IMR-90 (cell line): ENCODE results near the gene PCSK5. TPM values are rescaled to one million over a fixed set of nuclear protein-coding genes. Genes with fewer than 3 reads are reported as not detected.

Experiments
- ATAC-seq: fragments of 200-7000 bp; cut with Tn5 transposase; 2 replicates; pipeline ENCODE4 v1.9.1; 2020; ENCODE audit warnings: low read depth, mild to moderate bottlenecking, moderate library complexity
- BruUV-seq: library from RNA; stranded (reverse); fragments of 400-500 nt; replicated peaks from 2 replicates; lab custom pipeline; 2021; lab: Mats Ljungman, UMichigan
- CTCF ChIA-PET: fragments of 300-600 bp; formaldehyde crosslinking; extraction: SDS; loops from one replicate; lab custom pipeline; 2021; ENCODE audit warnings: antibody characterized with exemption; lab: Yijun Ruan, JAX
- POLR2A ChIA-PET: fragments of 300-600 bp; sonication (Branson Sonifier 250); formaldehyde crosslinking; loops from one replicate; lab custom pipeline; 2022; ENCODE audit warnings: antibody characterized with exemption; ENCODE audit not compliant: unreplicated experiment; lab: Charles Lee
- DNase-seq: peaks from one replicate; pipeline ENCODE4 v3.0.0; 2013
- H2AFZ ChIP-seq: replicated peaks from 2 replicates; pipeline ENCODE3; 2013; ENCODE audit warnings: low read length, mild to moderate bottlenecking; ENCODE audit not compliant: poor library complexity
- H2AK5ac ChIP-seq: 2 replicates; pipeline ENCODE4 v1.6.1; 2013; ENCODE audit warnings: low read depth, low read length, inconsistent platforms
- H2AK9ac ChIP-seq: replicated peaks from 2 replicates; pipeline ENCODE3; 2013; ENCODE audit warnings: mild to moderate bottlenecking, low read depth, low read length, moderate library complexity; ENCODE audit not compliant: poor library complexity
- H2BK120ac ChIP-seq: 2 replicates; pipeline ENCODE4 v1.6.1; 2013; ENCODE audit warnings: low read depth, low read length, inconsistent platforms
- H2BK15ac ChIP-seq: 3 replicates; pipeline ENCODE4 v1.6.1; 2013; ENCODE audit warnings: low read depth, low read length, inconsistent platforms
- H2BK20ac ChIP-seq: 2 replicates; pipeline ENCODE4 v1.6.1; 2013; ENCODE audit warnings: low read depth, mild to moderate bottlenecking, inconsistent platforms, low read length, moderate library complexity
- H2BK5ac ChIP-seq: 2 replicates; pipeline ENCODE4 v1.6.1; 2013; ENCODE audit warnings: mild to moderate bottlenecking, low read depth, low read length, inconsistent platforms; ENCODE audit not compliant: poor library complexity, severe bottlenecking
- H3K14ac ChIP-seq: replicated peaks from 2 replicates; pipeline ENCODE4 v1.6.1; 2013; ENCODE audit warnings: low read depth, low read length, inconsistent platforms
- H3K18ac ChIP-seq: 2 replicates; pipeline ENCODE4 v1.6.1; 2013; ENCODE audit warnings: low read depth, low read length, control low read depth
- H3K23ac ChIP-seq: 2 replicates; pipeline ENCODE4 v1.6.1; 2013; ENCODE audit warnings: low read depth, low read length, inconsistent platforms
- H3K27ac ChIP-seq: 2 replicates; pipeline ENCODE4 v1.5.1; 2013; ENCODE audit warnings: mild to moderate bottlenecking, control low read depth, low read length; ENCODE audit not compliant: insufficient read depth
- H3K27me3 ChIP-seq: 2 replicates; pipeline ENCODE4 v1.6.1; 2013; ENCODE audit warnings: low read length; ENCODE audit not compliant: control insufficient read depth, insufficient read depth
- H3K36me3 ChIP-seq: 2 replicates; pipeline ENCODE4 v1.6.1; 2013; ENCODE audit warnings: low read length, mixed read lengths; ENCODE audit not compliant: control insufficient read depth, insufficient read depth
- H3K4ac ChIP-seq: 2 replicates; pipeline ENCODE4 v1.6.1; 2013; ENCODE audit warnings: low read depth, low read length, inconsistent platforms
- H3K4me1 ChIP-seq: 2 replicates; pipeline ENCODE4 v1.6.1; 2013; ENCODE audit warnings: low read length, mixed read lengths; ENCODE audit not compliant: control insufficient read depth, insufficient read depth
- H3K4me2 ChIP-seq: 2 replicates; pipeline ENCODE4 v1.6.1; 2013; ENCODE audit warnings: low read depth, mild to moderate bottlenecking, control low read depth, low read length, moderate library complexity
- H3K4me3 ChIP-seq: 2 replicates; pipeline ENCODE4 v1.5.1; 2013; ENCODE audit warnings: low read depth, mild to moderate bottlenecking, control low read depth, low read length, moderate library complexity; ENCODE audit not compliant: insufficient read depth
- H3K56ac ChIP-seq: 2 replicates; pipeline ENCODE4 v1.6.1; 2013; ENCODE audit warnings: low read length, inconsistent platforms; ENCODE audit not compliant: insufficient read depth; ENCODE audit errors: extremely low read depth
- H3K79me1 ChIP-seq, 2 experiments: 2 replicates each; pipeline ENCODE4 v1.6.1; 2013; ENCODE audit warnings: low read length in 2 of 2, inconsistent platforms in 1 of 2, low read depth in 1 of 2
- H3K9ac ChIP-seq: 2 replicates; pipeline ENCODE4 v1.6.1; 2013; ENCODE audit warnings: low read depth, low read length, control low read depth
- H3K9me1 ChIP-seq: 2 replicates; pipeline ENCODE4 v1.6.1; 2013; ENCODE audit warnings: low read length, inconsistent platforms; ENCODE audit not compliant: insufficient read depth
- H3K9me3 ChIP-seq: 2 replicates; pipeline ENCODE4 v1.6.1; 2013; ENCODE audit warnings: low read length; ENCODE audit not compliant: control insufficient read depth, insufficient read depth
- H4K20me1 ChIP-seq: 2 replicates; pipeline ENCODE4 v1.6.1; 2013; ENCODE audit warnings: low read length, inconsistent platforms; ENCODE audit not compliant: insufficient read depth
- H4K5ac ChIP-seq: 2 replicates; pipeline ENCODE4 v1.6.1; 2013; ENCODE audit warnings: mild to moderate bottlenecking, low read depth, low read length, control low read depth
- H4K8ac ChIP-seq, 2 experiments: 2 replicates each; pipeline ENCODE4 v1.6.1; 2013; ENCODE audit warnings: low read depth in 2 of 2, low read length in 2 of 2, control low read depth in 1 of 2, inconsistent platforms in 1 of 2
- H4K91ac ChIP-seq: 2 replicates; pipeline ENCODE4 v1.6.1; 2013; ENCODE audit warnings: low read depth, low read length, inconsistent platforms; ENCODE audit not compliant: insufficient read depth
- BHLHE40 ChIP-seq: fragments of 150-350 bp; IDR thresholded peaks from 2 replicates; pipeline ENCODE4 v1.6.1; 2016; ENCODE audit warnings: mild to moderate bottlenecking, low read depth, low read length
- CEBPB ChIP-seq: IDR thresholded peaks from 2 replicates; pipeline ENCODE4 v1.6.1; 2012; ENCODE audit warnings: low read depth, low read length, improper control_type of control experiment
- CHD1 ChIP-seq: IDR thresholded peaks from 2 replicates; pipeline ENCODE4 v1.6.1; 2012; ENCODE audit warnings: low read depth, low read length, improper control_type of control experiment
- CTCF ChIP-seq: conservative IDR thresholded peaks from 2 replicates; pipeline ENCODE4 v1.5.1; 2012; ENCODE audit warnings: mild to moderate bottlenecking, low read depth, low read length, improper control_type of control experiment
- FOS ChIP-seq: fragments of 150-350 bp; IDR thresholded peaks from 2 replicates; pipeline ENCODE4 v1.6.1; 2016; ENCODE audit warnings: low read depth, low read length
- MAFK ChIP-seq: IDR thresholded peaks from 2 replicates; pipeline ENCODE4 v1.6.1; 2012; ENCODE audit warnings: low read depth, low read length, improper control_type of control experiment
- MAZ ChIP-seq: IDR thresholded peaks from 2 replicates; pipeline ENCODE4 v1.6.1; 2012; ENCODE audit warnings: low read depth, mild to moderate bottlenecking, low read length, improper control_type of control experiment, moderate library complexity, borderline replicate concordance
- MXI1 ChIP-seq: IDR thresholded peaks from 2 replicates; pipeline ENCODE4 v1.6.1; 2012; ENCODE audit warnings: low read depth, mild to moderate bottlenecking, low read length, moderate library complexity, borderline replicate concordance
- NFE2L2 ChIP-seq: fragments of 150-350 bp; IDR thresholded peaks from 2 replicates; pipeline ENCODE4 v1.6.1; 2016; ENCODE audit warnings: low read depth, mild to moderate bottlenecking, low read length
- POLR2A ChIP-seq: IDR thresholded peaks from 2 replicates; pipeline ENCODE4 v1.6.1; 2012; ENCODE audit warnings: mild to moderate bottlenecking, low read depth, low read length
- RAD21 ChIP-seq: IDR thresholded peaks from 2 replicates; pipeline ENCODE4 v1.6.1; 2012; ENCODE audit warnings: low read length, improper control_type of control experiment
- RCOR1 ChIP-seq: IDR thresholded peaks from 2 replicates; pipeline ENCODE4 v1.6.1; 2012; ENCODE audit warnings: mild to moderate bottlenecking, low read length, improper control_type of control experiment; ENCODE audit not compliant: insufficient replicate concordance
- RFX5 ChIP-seq: IDR thresholded peaks from 2 replicates; pipeline ENCODE4 v1.8.0; 2012; ENCODE audit warnings: low read depth, mild to moderate bottlenecking, low read length, moderate library complexity
- SMC3 ChIP-seq: fragments of 150-350 bp; IDR thresholded peaks from 2 replicates; pipeline ENCODE4 v1.6.1; 2016; ENCODE audit warnings: low read depth, mild to moderate bottlenecking, antibody characterized with exemption, low read length, moderate library complexity
- USF2 ChIP-seq: fragments of 150-350 bp; IDR thresholded peaks from 2 replicates; pipeline ENCODE4 v1.6.1; 2017; ENCODE audit warnings: mild to moderate bottlenecking, antibody characterized with exemption, low read length, low read depth
- WGBS, 2 experiments: methylation state at CpG; one replicate each; pipeline versions ENCODE4 v1.1.5 to v1.1.7; 2013; ENCODE audit warnings: missing lambda C conversion rate in 2 of 2; ENCODE audit not compliant: insufficient read length in 1 of 2; ENCODE audit errors: extremely low coverage in 2 of 2; 5-methylcytosine and 5-hydroxymethylcytosine counted together
- dilution Hi-C: fragments of 300-500 bp; cut with HindIII; formaldehyde crosslinking; loops from one replicate; pipeline ENCODE4 v1.14.3; 2018; ENCODE audit warnings: low sequenced_read_pairs; ENCODE audit not compliant: unreplicated experiment
- in situ Hi-C: fragments of 300-500 bp; cut with MboI; formaldehyde crosslinking; loops from 3 replicates; pipeline ENCODE4 v1.14.3; 2019; ENCODE audit warnings: low sequenced_read_pairs, inconsistent platforms, mixed read lengths
- intact Hi-C: fragments of 100-400 bp; cut with micrococcal nuclease; formaldehyde crosslinking; loops from 2 replicates; pipeline ENCODE4 v1.10.0; 2022
- polyA plus RNA-seq, 3 experiments: library from polyadenylated mRNA; depleted of rRNA; stranded (reverse); fragments of >200 nt; gene quantifications; 2 replicates each; pipeline ENCODE4 v1.2.3, GENCODE V29; 2012; ENCODE audit warnings: low replicate concordance in 1 of 3
- total RNA-seq: library from RNA; depleted of rRNA; stranded (reverse); fragments of >200 nt; gene quantifications from 2 replicates; pipeline ENCODE4 v1.2.3, GENCODE V29; 2012
- TF ChIP-seq, protein P1 (sequence below): fragments of 150-350 bp; IDR thresholded peaks from 2 replicates; pipeline ENCODE4 v1.6.1; 2016; ENCODE audit warnings: low read depth, mild to moderate bottlenecking, low read length, moderate library complexity, borderline replicate concordance

PCSK5 gene
- total and polyA plus RNA-seq, 2 of the 4 experiments (the other 2 are of a cell fraction): 1.5 to 3.0 TPM

DNA sequence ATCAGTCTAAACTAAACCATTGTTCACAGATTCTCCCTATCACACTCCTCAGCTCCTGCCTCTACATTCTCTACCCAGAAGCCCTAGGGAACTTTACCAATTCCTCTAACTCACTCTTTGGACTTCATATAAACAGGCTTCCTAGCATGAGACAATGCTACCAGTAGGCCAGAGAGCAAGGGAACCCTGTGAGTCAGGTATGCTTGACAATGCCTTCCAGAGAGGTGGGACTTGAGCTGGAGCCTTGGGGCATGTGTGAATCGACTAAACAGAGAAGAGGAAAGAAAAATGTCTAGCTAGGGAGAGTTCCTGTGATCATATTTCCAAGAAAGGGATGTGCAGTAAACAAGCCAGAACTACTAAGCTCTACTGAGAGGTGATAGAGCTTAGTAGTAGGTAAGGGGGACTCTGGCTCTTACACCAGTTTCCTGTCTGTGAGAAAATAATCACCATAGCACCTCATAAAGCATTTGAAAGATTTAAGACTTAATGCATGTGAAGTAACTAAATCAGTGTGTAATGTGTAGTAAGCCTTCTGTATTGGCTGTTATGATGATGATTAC lies 510.1 kb downstream of the PCSK5 start:
- no peak overlapping the region for H3K4me2 ChIP-seq
- H4K91ac ChIP-seq: no peak overlapping the region
- H4K20me1 ChIP-seq: no peaks in the 10 kb centered on the region
- no peak overlapping the region for H2AK5ac ChIP-seq
- H3K79me1 ChIP-seq: no peaks in the 10 kb centered on the region
- H3K23ac ChIP-seq: no peak overlapping the region
- no peak overlapping the region for H3K56ac ChIP-seq
- H3K9ac ChIP-seq: no peak overlapping the region
- no peak overlapping the region for H3K14ac ChIP-seq
- ChIA-PET CTCF (interaction anchor here (0.6 to 1.1 kb wide), 2 partner anchors 19 to 47 kb away, joined by 3 read pairs; no protein-coding TSS in a partner anchor), POLR2A (no interaction called here)
- intact Hi-C loops: loop anchor here (5.0 kb wide), 1 partner anchor 52 kb away; no protein-coding TSS in a partner anchor
- no peaks in the 10 kb centered on the region for H3K9me3 ChIP-seq
- no peak overlapping the region; the same call in 2 of the 3 replicates for H2BK15ac ChIP-seq
- in situ Hi-C loops: no loop called here
- dilution Hi-C loops: no loop called here
- H4K8ac ChIP-seq: no peak overlapping the region
- no peak overlapping the region for H3K27ac ChIP-seq
- 0% methylated on average over 1 of the region's 1 CpG; no CpG with 5 or more reads in 1 of the 2 experiments for WGBS, 2 experiments
- H2AK9ac ChIP-seq: no peak overlapping the region
- no TSS peak for BruUV-seq
- no peak overlapping the region for H2BK20ac ChIP-seq
- H3K4me3 ChIP-seq: no peak overlapping the region
- H2BK120ac ChIP-seq: no peak overlapping the region
- DNase-seq: peak; percentile 54
- no peak overlapping the region for H3K18ac ChIP-seq
- no peaks in the 10 kb centered on the region for H3K36me3 ChIP-seq
- no peaks in the 10 kb centered on the region for H3K27me3 ChIP-seq
- peaks cover 7% of the 10 kb centered on the region for H3K4me1 ChIP-seq
- ATAC-seq: peak; percentile 28; the same call in 1 of the 2 replicates
- no peak for TF ChIP-seq MAZ
- TF ChIP-seq SMC3: no peak
- no peak for TF ChIP-seq RCOR1
- TF ChIP-seq RFX5: no peak
- no peak for TF ChIP-seq BHLHE40
- no peak for TF ChIP-seq RAD21
- TF ChIP-seq CHD1: no peak
- no peak for TF ChIP-seq USF2
- no peak for TF ChIP-seq MXI1
- TF ChIP-seq CTCF: no peak
- no peak for TF ChIP-seq MAFK
- no peak for TF ChIP-seq NFE2L2
- TF ChIP-seq CEBPB: no peak
- TF ChIP-seq, protein P1, sequence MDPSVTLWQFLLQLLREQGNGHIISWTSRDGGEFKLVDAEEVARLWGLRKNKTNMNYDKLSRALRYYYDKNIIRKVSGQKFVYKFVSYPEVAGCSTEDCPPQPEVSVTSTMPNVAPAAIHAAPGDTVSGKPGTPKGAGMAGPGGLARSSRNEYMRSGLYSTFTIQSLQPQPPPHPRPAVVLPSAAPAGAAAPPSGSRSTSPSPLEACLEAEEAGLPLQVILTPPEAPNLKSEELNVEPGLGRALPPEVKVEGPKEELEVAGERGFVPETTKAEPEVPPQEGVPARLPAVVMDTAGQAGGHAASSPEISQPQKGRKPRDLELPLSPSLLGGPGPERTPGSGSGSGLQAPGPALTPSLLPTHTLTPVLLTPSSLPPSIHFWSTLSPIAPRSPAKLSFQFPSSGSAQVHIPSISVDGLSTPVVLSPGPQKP: no peak
- TF ChIP-seq FOS: no peak
- TF ChIP-seq POLR2A: no peak
- no peak overlapping the region for H2AFZ ChIP-seq
- no peak overlapping the region for H2BK5ac ChIP-seq
- H3K4ac ChIP-seq: no peak overlapping the region; the same call in 1 of the 2 replicates
- H4K5ac ChIP-seq: no peak overlapping the region
- no peaks in the 10 kb centered on the region for H3K9me1 ChIP-seq
